GM21619 (cell line): ENCODE data around the gene ERBB4.
"Not testable (repeated sequence)": the region's sequence is repeated elsewhere in the genome, so short reads cannot be mapped to it uniquely, and the experiment has no call there.

Source experiments
- ATAC-seq: cut with Tn5 transposase; IDR thresholded peaks from one replicate; pipeline ENCODE4 v1.9.1; 2021; ENCODE audit not compliant: unreplicated experiment

The ERBB4 gene

DNA sequence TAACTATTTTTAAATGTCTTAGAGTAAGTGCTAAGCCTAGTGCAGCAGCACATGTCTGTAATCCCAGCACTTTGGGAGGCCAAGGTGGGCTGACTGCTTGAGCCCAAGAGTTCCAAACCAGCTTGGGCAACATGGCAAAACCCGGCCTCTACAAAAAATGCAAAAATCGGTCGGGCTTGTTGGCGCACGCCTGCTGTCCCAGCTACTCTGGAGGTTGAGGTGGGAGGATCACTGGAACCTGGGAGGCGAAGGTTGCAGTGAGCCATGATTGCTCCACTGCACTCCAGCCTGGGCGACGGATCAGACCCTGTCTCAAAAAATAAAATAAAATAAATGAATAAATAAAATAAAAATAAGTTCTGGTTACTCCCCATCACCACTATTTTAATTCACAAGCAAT is 783.4 kb downstream of the ERBB4 start:
- ATAC-seq: no peak

- ATAC-seq: no peak
Measured at GRCh38 chr2:211751848-211752247, 786.8 kb downstream of the ERBB4 start.

- no peak for ATAC-seq
Measured at GRCh38 chr2:211748339-211748738, 790.3 kb downstream of the ERBB4 start.

GRCh38 chr2:211745295-211746097 is 793.1 kb downstream of the ERBB4 start:
- ATAC-seq: peak; percentile 93

GRCh38 chr2:211744379-211744778 is 794.2 kb downstream of the ERBB4 start:
- no peak for ATAC-seq

- no peak for ATAC-seq
Measured at GRCh38 chr2:211741966-211742365, 796.6 kb downstream of the ERBB4 start.

- no peak for ATAC-seq
Measured at GRCh38 chr2:211737282-211737681, 801.3 kb downstream of the ERBB4 start.

GRCh38 chr2:211730215-211730614 is 808.4 kb downstream of the ERBB4 start:
- ATAC-seq: no peak

DNA sequence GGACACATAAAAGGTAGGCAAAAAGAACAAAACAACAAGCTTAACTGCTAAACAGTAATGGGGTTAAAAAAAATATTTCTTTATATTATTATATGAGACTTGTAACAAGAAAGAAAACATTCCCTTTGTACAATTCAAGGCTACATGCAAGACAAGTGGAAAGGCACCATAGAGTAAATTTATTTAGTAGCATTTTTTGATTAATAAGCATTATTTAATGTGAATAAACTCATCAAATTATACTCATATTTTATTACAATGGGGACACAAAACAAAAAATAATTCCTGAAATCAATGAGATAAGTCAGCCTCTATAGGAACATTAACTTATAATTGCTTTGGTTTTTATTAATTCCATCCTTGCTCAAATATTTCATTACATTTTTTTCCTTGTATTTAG is 809.2 kb downstream of the ERBB4 start:
- ATAC-seq: no peak

- no peak for ATAC-seq
Measured at GRCh38 chr2:211724933-211725332, 813.7 kb downstream of the ERBB4 start.

DNA sequence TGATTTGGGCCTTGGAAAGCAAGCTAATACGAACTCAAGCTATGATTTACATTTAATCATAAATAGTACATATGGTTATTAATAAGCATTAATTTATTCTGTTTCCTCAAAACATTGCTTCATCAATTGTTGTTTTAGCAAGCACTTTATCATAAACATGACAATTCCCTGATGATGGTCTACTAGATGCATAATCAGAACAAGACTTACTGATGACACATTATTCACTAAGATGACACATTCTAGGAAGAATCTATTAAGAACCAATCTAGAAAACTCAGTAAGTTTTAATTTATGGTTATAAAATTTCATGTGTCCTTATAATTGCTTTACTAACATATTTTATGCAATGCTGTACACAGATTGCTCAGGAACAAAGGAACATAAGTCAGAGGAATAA is 815.2 kb downstream of the ERBB4 start:
- ATAC-seq: no peak

- no peak for ATAC-seq
Measured at GRCh38 chr2:211722928-211723327, 815.7 kb downstream of the ERBB4 start.

DNA sequence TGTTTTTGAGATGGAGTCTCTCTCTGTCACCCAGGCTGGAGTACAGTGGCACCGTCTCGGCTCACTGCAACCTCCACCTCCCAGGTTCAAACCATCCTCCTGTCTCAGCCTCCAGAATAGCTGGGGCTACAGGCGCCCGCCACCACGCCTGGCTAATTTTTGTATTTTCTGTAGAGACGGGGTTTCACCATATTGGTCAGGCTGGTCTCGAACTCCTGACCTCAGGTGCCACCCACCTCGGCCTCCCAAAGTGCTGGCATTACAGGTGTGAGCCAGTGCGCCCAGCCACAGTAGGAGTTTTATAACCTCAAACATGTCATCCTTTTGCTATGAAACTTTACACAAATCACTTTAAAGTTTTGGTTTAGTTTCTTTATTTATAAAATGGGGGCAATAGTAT is 816.7 kb downstream of the ERBB4 start:
- ATAC-seq: not testable (repeated sequence)

- no peak for ATAC-seq
Measured at GRCh38 chr2:211709389-211709788, 829.2 kb downstream of the ERBB4 start.

DNA sequence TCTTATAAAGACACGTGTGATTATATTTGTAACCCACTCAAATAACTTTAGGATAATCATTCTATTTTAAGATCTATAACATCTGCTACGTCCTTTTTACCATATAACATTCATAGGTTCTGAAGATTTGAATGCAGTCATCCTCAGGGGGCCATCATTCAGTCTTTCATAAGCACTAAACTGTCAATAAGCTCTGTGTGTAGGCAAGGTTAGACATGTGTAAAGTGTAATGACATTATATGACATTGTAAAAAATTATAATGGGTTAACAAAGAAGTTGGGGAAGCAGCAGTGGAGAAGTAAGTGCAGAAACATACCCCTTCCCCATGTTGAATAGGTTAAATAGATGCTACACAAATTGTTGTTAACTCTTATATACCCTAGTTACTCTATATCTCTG is 845.9 kb downstream of the ERBB4 start:
- no peak for ATAC-seq

- ATAC-seq: no peak
Measured at GRCh38 chr2:211690736-211691135, 847.9 kb downstream of the ERBB4 start.

DNA sequence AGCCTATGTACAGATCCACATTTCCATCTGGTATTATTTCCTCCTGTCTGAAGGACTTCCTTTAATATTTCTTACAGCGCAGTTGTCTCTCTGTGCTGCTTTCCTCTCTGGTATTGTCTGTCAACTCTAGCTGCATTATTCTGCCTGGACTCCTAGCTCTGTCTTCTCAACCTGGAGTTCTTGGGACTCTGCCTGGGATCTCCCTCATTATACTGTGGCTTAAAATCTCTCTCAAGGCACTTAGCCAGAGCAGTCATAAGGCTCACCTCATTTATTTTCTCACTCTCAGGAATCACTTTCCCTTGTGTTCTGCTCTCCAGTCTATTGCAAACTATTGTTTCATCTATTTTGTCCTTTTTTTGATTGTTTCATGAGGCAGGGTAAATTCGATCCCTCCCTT is 850.4 kb downstream of the ERBB4 start:
- ATAC-seq: no peak

GRCh38 chr2:211674715-211675114 is 863.9 kb downstream of the ERBB4 start:
- ATAC-seq: no peak

DNA sequence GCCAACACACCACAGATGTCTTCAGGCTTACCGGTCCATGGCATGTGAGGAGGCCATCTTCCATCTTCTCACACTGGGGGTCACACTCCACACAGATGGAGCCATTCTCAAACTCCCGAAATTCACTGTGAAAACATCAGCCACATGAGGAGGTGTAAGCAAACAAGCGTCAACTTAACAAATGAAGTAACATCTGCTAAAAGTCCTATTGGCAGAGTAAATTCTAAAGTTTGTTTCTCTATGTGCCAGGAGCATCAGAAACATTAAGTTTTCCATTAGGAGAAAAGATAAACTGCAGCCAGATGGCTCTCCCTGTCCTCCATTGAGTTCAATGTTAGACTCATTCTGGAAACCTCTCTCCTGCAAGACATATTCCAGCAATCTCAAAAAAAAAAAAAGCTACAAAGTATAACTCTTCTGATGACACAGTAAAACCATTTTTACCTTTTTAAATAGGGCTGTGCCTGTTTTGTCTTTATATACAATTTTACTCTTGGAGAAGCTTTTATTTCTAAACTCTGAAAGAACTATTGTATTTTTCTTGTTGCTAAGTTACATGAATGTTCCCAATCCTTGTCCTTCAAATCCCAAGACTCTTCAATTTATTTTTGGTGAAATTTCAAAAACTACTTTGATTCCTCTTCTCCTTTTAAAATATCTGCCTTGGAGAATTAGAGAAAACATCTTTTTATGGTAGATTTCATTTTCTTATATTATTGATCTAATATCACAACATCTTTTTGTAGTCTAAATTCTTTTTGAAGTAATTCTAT is 865.3 kb downstream of the ERBB4 start:
- no peak for ATAC-seq

GRCh38 chr2:211671977-211672376 is 866.6 kb downstream of the ERBB4 start:
- ATAC-seq: no peak

DNA sequence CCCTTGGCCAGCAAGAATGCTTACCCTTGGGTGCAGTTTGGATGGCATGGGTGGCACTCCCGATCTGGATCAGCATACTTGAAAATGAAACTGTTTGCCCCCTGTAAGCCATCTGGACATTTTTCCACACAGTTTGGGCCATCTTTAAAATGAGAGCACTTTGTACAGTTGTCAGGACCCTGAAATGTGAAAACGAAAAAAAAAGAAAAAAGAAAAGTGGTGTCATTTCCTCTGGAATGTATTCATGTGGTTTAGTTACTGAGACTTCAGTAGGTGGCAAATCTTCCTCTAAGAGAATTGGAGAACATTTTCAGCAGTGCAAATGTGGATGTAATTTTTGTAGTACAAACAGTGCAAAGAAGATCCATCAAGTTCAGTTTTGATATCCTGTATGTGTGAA is 873.3 kb downstream of the ERBB4 start:
- ATAC-seq: no peak

- ATAC-seq: no peak
Measured at GRCh38 chr2:211664321-211664720, 874.3 kb downstream of the ERBB4 start.
